Kidney (tissue), 14 donors: ENCODE results near the gene C11orf97. TPM values are rescaled to one million over a fixed set of nuclear protein-coding genes. Genes with fewer than 3 reads are reported as not detected.
A peak's percentile ranks its signal among the peaks of the same experiment; 100 is the strongest.

ENCODE experiments used
- DNase-seq, 5 donors: peaks; one replicate each; pipeline ENCODE4 v3.0.0-alpha.2; 2013 to 2020
- FAIRE-seq: peaks from 2 replicates; lab custom pipeline; 2012; peaks lifted over from hg19 to GRCh38; lab: Jason Lieb, UNC
- H3K27ac ChIP-seq, 2 donors: one replicate each; pipeline ENCODE4 v1.7.0; 2013; ENCODE audit warnings: low read depth in 2 of 2, low read length in 2 of 2, inconsistent platforms in 1 of 2
- H3K27me3 ChIP-seq: one replicate; pipeline ENCODE4 v1.7.1; 2013; ENCODE audit warnings: low read length, inconsistent platforms; ENCODE audit not compliant: control insufficient read depth, insufficient read depth
- H3K36me3 ChIP-seq, 3 donors: one replicate each; pipeline versions ENCODE4 v1.7.0 to v1.7.1; 2013; ENCODE audit warnings: low read length in 3 of 3, control low read depth in 1 of 3, inconsistent platforms in 1 of 3; ENCODE audit not compliant: insufficient read depth in 3 of 3, control insufficient read depth in 2 of 3
- H3K4me1 ChIP-seq, 3 donors: one replicate each; pipeline versions ENCODE4 v1.7.0 to v1.7.1; 2013; ENCODE audit warnings: low read length in 3 of 3, inconsistent platforms in 1 of 3, low read depth in 1 of 3; ENCODE audit not compliant: control insufficient read depth in 2 of 3, insufficient read depth in 2 of 3
- H3K4me3 ChIP-seq, 3 donors: one replicate each; pipeline versions ENCODE4 v1.7.0 to v1.8.1; 2013; ENCODE audit warnings: low read length in 3 of 3, control low read depth in 1 of 3, inconsistent platforms in 1 of 3
- H3K9ac ChIP-seq, 3 donors: one replicate each; pipeline versions ENCODE4 v1.7.0 to v1.7.1; 2013; ENCODE audit warnings: low read length in 3 of 3, control low read depth in 1 of 3, inconsistent platforms in 1 of 3
- H3K9me3 ChIP-seq, 3 donors: one replicate each; pipeline versions ENCODE4 v1.7.0 to v1.7.1; 2013; ENCODE audit warnings: low read length in 3 of 3, control low read depth in 1 of 3, inconsistent platforms in 1 of 3; ENCODE audit not compliant: control insufficient read depth in 2 of 3, insufficient read depth in 1 of 3
- CTCF ChIP-seq: IDR thresholded peaks from 3 replicates; pipeline ENCODE4 v1.5.1; 2012; ENCODE audit warnings: mild to moderate bottlenecking, moderate library complexity, borderline replicate concordance; ENCODE audit not compliant: insufficient read depth; ENCODE audit errors: extremely low read depth
- intact Hi-C: fragments of 100-400 bp; cut with DNase I; formaldehyde crosslinking; loops from one replicate; pipeline ENCODE4 v1.11.1; 2022
- polyA plus RNA-seq: library from polyadenylated mRNA; stranded (reverse); fragments of 350-450 nt; fragmentation: Illumina TruSeq; extraction: RNeasy Lipid Tissue Mini Kit (QIAGEN cat#74804); gene quantifications from one replicate; pipeline ENCODE4 v1.2.3, GENCODE V29; 2014; ENCODE audit warnings: low read depth, low replicate concordance; ENCODE audit not compliant: insufficient read depth
- total RNA-seq: library from RNA; stranded (reverse); fragmentation: NEBNext Ultra II Directional; extraction: Animal tissue kit (Norgen Biotek cat#: 25700); gene quantifications from one replicate; pipeline ENCODE4 v1.2.1, GENCODE V29; 2021
- donor health status: control.
- donor health status: control.
- donor health status: control.
- donor health status: control.
- donor health status: control.
- donor health status: DM: yes; HTN: yes; CAD: no.
- donor health status: Normal renal cell carcinoma (clear cell type).

C11orf97 gene
- total and polyA plus RNA-seq, 2 donors from 2014 or later: 1.5 TPM; not detected in 1

GRCh38 chr11:94546162-94546470 lies 33.9 kb downstream of the C11orf97 start:
- no peaks in the 10 kb centered on the region for H3K9me3 ChIP-seq
- no peak overlapping the region for H3K27ac ChIP-seq
- intact Hi-C loops: no loop called here
- no peak for FAIRE-seq
- H3K36me3 ChIP-seq: no peaks in the 10 kb centered on the region
- peak overlapping the region in 2 of 3 donors; percentile 16 to 71 for H3K4me3 ChIP-seq
- peaks cover 0 to 6% (median 0%) of the 10 kb centered on the region in 3 donors for H3K4me1 ChIP-seq
- no peak for TF ChIP-seq CTCF
- no peaks in the 10 kb centered on the region for H3K27me3 ChIP-seq
- H3K9ac ChIP-seq: no peak overlapping the region
- DNase-seq: no peak

GRCh38 chr11:94546886-94547285 lies 34.6 kb downstream of the C11orf97 start:
- Histone ChIP-seq H3K27ac (no peak overlapping the region), H3K36me3 (no peaks in the 10 kb centered on the region), H3K4me3 (peak overlapping the region in 1 of 3 donors; percentile 1), H3K9ac (no peak overlapping the region), H3K4me1 (peaks cover 0 to 6% (median 0%) of the 10 kb centered on the region in 3 donors), H3K27me3 (no peaks in the 10 kb centered on the region), H3K9me3 (no peaks in the 10 kb centered on the region)
- no peak for TF ChIP-seq CTCF
- intact Hi-C loops: no loop called here
- DNase-seq (no peak), FAIRE-seq (no peak)

- FAIRE-seq: no peak
- H3K4me3 ChIP-seq: no peak overlapping the region
- DNase-seq: no peak
- no peaks in the 10 kb centered on the region for H3K9me3 ChIP-seq
- H3K27ac ChIP-seq: no peak overlapping the region
- no peak for TF ChIP-seq CTCF
- peaks cover 0 to 6% (median 0%) of the 10 kb centered on the region in 3 donors for H3K4me1 ChIP-seq
- intact Hi-C loops: no loop called here
- no peaks in the 10 kb centered on the region for H3K36me3 ChIP-seq
- no peaks in the 10 kb centered on the region for H3K27me3 ChIP-seq
- no peak overlapping the region for H3K9ac ChIP-seq
Observed at GRCh38 chr11:94549146-94549545, 36.9 kb downstream of the C11orf97 start.

GRCh38 chr11:94550513-94550912 lies 38.3 kb downstream of the C11orf97 start:
- DNase-seq (no peak), FAIRE-seq (no peak)
- Histone ChIP-seq H3K9me3 (no peaks in the 10 kb centered on the region), H3K27me3 (no peaks in the 10 kb centered on the region), H3K27ac (no peak overlapping the region), H3K4me3 (no peak overlapping the region), H3K9ac (no peak overlapping the region), H3K4me1 (peaks cover 0 to 2% (median 0%) of the 10 kb centered on the region in 3 donors), H3K36me3 (no peaks in the 10 kb centered on the region)
- TF ChIP-seq CTCF: no peak
- intact Hi-C loops: no loop called here
